ENCODE data around the gene ANAPC1.
"Not testable (repeated sequence)": the region's sequence is repeated elsewhere in the genome, so short reads cannot be mapped to it uniquely, and the experiment has no call there.

Gene ANAPC1

DNA sequence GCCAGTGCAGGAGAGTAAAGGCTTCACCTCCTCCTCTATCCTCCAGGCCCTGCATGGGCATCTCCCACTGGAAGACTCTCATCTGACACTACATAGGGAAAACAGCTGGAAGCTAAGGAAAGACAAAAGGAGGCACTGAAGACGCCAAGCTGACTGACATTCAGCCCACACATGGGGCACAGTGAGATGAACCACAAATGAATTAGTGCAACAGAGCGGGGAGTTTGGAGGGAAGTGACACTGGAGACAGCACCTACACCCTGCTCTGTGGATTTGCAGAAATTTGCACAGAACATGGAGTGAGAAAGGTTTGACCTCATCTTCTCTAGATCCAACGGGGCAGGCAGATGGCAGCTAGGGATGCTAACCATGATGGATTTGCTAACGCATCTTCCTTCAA lies 119.8 kb downstream of the ANAPC1 start:
- H3K4me3 Mint-ChIP-seq; H3K4me1 Mint-ChIP-seq (ENCODE audit: low read depth in 2 of 2); DNase-seq: not testable (repeated sequence)

DNA sequence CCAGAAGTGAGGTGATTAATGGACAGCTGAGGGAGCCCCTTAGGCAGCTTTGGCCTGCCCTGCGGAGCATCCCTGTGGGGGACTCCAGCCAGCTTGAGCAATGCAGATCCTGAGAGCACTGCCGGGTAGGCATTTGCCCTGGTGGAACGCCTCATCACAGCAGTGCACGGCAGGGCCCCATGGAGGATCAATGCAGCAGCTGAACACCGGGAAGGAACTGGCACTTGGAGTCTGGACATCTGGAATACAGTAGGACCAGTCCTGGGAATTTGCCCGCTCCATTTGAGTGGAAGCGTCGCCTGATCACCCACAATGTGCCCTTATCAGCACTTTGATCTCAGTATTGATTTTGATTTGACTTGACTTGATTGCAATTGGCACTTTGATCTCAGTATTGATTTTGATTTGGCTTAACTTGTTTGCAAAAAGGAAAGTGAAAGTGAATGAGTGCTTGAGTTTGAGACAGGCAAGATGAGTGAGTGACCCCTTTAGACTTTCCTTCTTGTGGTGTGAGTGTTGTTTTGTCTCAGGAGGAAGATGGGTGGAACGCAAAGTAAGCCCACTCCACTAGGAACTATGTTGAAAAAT lies 123.2 kb downstream of the ANAPC1 start:
- not testable (repeated sequence) for H3K4me3 Mint-ChIP-seq; ATAC-seq (replicated peaks)

More for the DNA sequence above, 119.8 kb downstream of the ANAPC1 start:
- H3K27ac Mint-ChIP-seq; H3K9me3 Mint-ChIP-seq; H3K36me3 Mint-ChIP-seq (ENCODE audit: insufficient read depth); H3K27me3 Mint-ChIP-seq; ATAC-seq (replicated peaks): not testable (repeated sequence)

DNA sequence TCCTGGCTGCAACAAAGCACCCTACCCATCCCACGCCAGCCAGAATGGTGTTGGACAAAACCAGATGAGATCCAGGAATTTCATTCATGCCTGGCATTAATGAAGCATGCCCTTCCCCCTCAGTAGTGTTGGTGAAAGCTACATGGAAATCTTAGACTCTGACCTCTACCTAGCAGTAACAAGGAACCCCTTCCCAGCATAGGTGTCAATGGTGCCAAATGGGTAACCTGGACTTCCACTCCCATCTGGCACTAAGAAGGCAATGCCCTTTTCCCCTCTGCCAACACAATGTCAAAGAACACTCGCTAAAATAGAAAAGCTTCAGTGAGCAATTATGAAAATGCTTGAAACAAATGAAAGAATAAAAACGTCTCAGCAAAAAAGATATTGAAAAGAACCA lies 131.5 kb downstream of the ANAPC1 start:
- DNase-seq; ATAC-seq (replicated peaks); H3K4me3 Mint-ChIP-seq; H3K27me3 Mint-ChIP-seq; H3K27ac Mint-ChIP-seq; H3K36me3 Mint-ChIP-seq (ENCODE audit: insufficient read depth); H3K4me1 Mint-ChIP-seq (ENCODE audit: low read depth in 2 of 2); H3K9me3 Mint-ChIP-seq: not testable (repeated sequence)

More for the DNA sequence above, 123.2 kb downstream of the ANAPC1 start:
- not testable (repeated sequence) for H3K36me3 Mint-ChIP-seq (ENCODE audit: insufficient read depth); H3K27ac Mint-ChIP-seq; H3K27me3 Mint-ChIP-seq; H3K4me1 Mint-ChIP-seq (ENCODE audit: low read depth in 2 of 2); DNase-seq; H3K9me3 Mint-ChIP-seq

DNA sequence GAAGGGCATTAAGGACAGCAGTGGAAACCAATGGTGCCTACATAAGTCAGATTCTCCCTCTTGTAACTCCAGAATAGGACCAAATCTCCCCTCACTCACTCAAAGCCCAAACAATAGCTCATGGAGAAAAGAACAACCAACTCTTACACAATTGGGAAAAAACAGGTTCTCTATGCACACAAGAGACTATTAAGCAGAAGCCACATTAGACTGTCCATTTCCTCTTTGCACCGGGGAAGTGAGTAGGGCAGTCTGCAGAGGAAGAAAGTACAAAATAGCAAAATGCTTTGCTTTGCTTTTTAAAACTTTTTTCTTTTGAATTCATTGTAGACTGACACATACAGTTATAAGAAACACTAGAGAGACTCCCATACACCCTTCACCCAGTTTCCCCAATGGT lies 133.4 kb downstream of the ANAPC1 start:
- not testable (repeated sequence) for H3K4me3 Mint-ChIP-seq; H3K36me3 Mint-ChIP-seq (ENCODE audit: insufficient read depth); H3K9me3 Mint-ChIP-seq; ATAC-seq (replicated peaks); H3K27ac Mint-ChIP-seq; DNase-seq; H3K27me3 Mint-ChIP-seq; H3K4me1 Mint-ChIP-seq (ENCODE audit: low read depth in 2 of 2)

DNA sequence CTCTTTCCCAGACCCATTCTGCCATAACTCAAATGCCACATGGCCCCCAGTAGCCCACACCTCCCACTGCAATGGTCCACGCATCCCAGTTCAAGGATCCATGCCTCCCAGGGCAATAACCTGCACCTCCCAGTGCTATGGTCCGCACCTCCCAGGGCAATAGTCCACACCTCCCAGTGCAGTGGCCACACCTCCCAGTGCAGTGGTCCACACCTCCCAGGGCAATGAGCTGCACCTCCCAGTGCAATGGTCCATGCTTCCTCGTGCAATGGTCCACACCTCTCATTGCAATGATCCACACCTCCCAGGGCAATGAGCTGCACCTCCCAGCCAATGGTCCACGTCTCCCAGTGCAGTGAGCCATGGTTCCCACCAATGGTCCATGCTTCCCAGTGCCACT lies 135.6 kb downstream of the ANAPC1 start:
- not testable (repeated sequence) for H3K36me3 Mint-ChIP-seq (ENCODE audit: insufficient read depth); DNase-seq; H3K9me3 Mint-ChIP-seq; ATAC-seq (replicated peaks); H3K4me1 Mint-ChIP-seq (ENCODE audit: low read depth in 2 of 2); H3K27ac Mint-ChIP-seq; H3K27me3 Mint-ChIP-seq; H3K4me3 Mint-ChIP-seq

DNA sequence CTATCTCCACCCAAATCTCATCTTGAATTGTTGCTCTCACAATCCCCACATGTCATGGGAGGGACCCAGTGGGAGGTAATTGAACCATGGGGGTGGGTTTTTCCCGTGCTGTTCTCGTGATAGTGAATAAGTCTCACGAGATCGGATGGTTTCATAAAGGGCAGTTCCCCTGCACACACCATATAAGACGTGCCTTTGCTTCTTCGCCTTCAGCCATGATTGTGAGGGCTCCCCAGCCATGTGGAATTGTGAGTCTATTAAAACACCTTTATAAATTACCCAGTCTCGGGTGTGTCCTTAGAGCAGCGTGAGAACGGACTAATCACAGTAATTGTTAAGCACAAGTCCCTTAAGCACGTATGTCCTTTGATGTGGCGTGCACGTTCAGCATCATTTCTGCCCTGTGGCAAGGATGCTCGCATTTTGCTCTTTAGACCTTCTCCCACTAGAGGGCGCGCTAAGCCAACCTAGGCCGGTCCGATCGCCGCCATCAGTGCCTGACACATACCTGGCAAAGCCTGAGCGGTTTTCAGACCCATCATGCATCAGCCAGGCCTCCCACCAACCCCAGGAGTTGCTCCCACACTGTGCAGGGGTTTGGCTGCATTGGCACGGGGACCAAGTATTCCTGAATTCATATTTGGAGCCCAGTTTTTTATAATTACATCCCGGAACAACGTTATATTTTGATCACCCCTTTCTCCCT lies 136.4 kb downstream of the ANAPC1 start:
- H3K36me3 Mint-ChIP-seq (ENCODE audit: insufficient read depth); H3K27ac Mint-ChIP-seq; H3K4me3 Mint-ChIP-seq; H3K9me3 Mint-ChIP-seq; H3K4me1 Mint-ChIP-seq (ENCODE audit: low read depth in 2 of 2); H3K27me3 Mint-ChIP-seq: not testable (repeated sequence)
- peak; percentile 76 to 86 (median 76) for DNase-seq
- peak; percentile 99 for ATAC-seq (replicated peaks)

DNA sequence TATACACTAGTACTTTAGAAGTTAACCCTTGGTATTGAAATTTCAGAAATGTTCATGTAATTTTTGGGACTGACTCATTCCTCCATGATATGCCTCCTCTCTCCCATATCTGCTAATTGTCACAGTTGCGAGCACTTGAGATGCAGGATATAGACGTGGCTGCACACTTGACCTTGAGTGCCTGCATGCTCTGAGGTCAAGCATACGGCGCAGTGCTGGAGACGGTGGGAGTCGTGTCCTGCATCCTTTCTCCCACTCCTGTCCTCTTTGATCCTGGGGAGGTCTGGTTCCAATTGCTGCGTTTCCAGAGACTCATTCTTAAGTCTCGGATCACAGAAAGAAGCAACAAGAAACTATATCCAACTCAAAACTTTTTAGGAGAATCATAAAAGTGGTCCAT lies 139.2 kb downstream of the ANAPC1 start:
- H3K4me1 Mint-ChIP-seq (ENCODE audit: low read depth in 2 of 2); H3K9me3 Mint-ChIP-seq; H3K36me3 Mint-ChIP-seq (ENCODE audit: insufficient read depth); ATAC-seq (replicated peaks); H3K27ac Mint-ChIP-seq; H3K4me3 Mint-ChIP-seq; DNase-seq: not testable (repeated sequence)
- H3K27me3 Mint-ChIP-seq = peaks cover 0 to 10% of the 10 kb centered on the region in 2 donors

DNA sequence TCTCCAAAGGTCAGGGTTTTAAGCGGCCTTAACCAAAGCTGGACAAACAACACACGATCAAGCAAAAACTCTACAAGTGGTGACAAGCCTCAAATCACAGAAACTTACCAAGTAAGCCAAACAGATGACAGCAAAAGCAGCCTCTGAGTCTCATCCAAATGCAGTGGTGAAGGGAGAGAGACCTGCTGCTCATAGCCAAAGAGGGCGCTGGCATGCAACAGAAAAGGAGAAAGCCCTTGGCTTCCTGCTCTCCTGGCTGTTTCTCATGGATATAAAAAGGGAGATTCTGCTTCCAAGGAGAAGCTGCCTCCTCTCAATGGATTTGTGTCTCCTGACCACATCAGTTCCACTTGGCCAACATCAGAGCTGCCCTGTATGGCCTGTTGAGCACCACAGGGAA lies 142.5 kb downstream of the ANAPC1 start:
- H3K9me3 Mint-ChIP-seq = not testable (repeated sequence)

DNA sequence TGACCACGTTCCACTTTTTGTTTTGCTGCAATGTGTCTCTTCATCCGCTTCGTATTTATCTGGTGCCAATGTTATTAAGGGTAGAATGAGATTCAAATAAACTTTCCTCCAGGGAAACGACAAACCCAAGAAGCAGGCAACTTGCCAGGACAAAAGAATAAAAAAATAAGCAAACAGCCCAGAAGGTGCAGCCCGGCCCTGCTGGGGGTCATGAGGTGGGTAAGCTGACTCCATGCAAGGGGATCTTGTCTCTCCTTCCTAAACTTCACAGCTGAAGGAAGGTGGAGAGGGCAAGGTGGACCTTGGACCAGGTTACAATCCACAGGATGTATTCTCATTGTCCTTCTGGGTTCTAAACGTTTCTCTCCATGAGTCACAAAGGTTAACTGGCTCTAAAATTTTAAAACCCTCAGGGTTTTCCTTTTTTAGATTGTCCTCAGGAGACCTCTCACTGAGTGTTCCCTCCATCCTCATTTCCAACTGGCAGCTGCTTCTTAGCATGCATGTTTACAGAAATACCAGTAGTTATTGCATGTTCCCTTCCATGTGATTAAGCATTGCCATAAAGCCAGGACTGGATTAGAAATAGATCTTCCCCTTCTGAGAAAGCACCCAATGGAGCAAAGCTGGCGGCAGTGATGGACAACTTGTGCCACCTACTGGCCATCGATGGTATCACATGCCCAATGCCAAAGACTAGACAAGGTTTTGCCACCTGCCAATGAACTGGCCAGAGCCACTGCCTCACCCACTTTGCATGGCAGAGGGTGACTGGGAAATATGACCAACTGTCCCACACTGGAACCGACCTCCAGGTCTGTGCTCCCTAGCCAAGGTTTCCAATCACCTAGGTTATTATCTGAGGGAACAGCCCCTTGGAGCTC lies 147.9 kb downstream of the ANAPC1 start:
- not testable (repeated sequence) for H3K27me3 Mint-ChIP-seq; H3K4me1 Mint-ChIP-seq (ENCODE audit: low read depth in 2 of 2); H3K36me3 Mint-ChIP-seq (ENCODE audit: insufficient read depth); H3K9me3 Mint-ChIP-seq; H3K27ac Mint-ChIP-seq; H3K4me3 Mint-ChIP-seq
- peak in 1 of 3 experiments; percentile 6 for DNase-seq
- peak; percentile 72 for ATAC-seq (replicated peaks)

More for the DNA sequence above, 142.5 kb downstream of the ANAPC1 start:
- peaks cover 0 to 10% of the 10 kb centered on the region in 2 donors for H3K27me3 Mint-ChIP-seq
- H3K4me3 Mint-ChIP-seq; ATAC-seq (replicated peaks); DNase-seq; H3K4me1 Mint-ChIP-seq (ENCODE audit: low read depth in 2 of 2); H3K36me3 Mint-ChIP-seq (ENCODE audit: insufficient read depth); H3K27ac Mint-ChIP-seq: not testable (repeated sequence)

DNA sequence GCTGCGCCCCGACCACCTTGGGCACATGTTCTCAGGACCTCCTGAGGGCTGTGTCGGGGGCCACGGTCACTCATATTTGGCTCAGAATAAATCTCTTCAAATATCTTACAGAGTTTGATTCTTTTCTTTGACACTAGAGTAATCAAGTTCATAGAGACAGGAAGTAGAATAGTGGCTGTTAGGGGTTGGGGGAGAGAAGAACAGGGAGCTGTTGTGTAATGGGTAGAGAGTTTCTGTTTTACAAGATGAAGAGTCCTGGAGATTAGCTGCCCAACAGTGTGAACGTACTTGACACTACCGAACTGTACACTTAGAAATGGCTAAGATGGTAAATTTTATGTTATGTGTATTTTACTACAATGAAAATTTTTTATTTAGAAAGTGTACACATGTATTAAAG lies 148.6 kb downstream of the ANAPC1 start:
- not testable (repeated sequence) for H3K27ac Mint-ChIP-seq; ATAC-seq (replicated peaks); H3K9me3 Mint-ChIP-seq; H3K36me3 Mint-ChIP-seq (ENCODE audit: insufficient read depth); DNase-seq; H3K27me3 Mint-ChIP-seq; H3K4me1 Mint-ChIP-seq (ENCODE audit: low read depth in 2 of 2); H3K4me3 Mint-ChIP-seq

DNA sequence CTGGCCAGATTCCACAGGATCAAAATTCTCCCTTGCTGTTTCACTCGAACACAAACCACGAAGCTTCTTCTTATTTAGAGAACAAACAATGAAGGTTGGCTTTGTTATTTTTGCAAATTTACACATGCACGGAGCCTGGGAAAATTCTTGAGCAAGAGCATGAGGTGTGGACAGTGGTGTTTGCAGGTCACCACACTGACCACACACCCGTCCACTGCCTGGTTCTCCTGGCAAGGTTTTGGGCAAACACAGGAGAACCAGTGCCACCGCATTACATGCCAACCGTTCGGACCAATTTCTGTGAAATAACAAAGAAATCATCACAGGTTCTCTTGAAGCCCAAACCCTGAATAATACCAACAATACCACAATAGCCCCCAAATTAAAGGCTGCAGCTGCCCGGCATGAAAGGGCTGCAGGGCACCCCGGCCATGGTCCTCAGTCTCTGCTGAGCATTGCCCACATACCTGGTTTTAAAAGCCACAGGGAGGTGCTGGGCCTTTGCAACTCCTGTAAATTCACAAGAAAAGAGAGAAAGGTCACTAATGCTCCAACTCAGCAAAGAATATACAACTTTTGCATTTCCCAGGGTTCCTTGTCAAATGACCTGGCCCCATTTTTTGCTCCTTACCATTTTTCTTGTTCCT lies 154.1 kb downstream of the ANAPC1 start:
- not testable (repeated sequence) for H3K27ac Mint-ChIP-seq; DNase-seq; H3K4me3 Mint-ChIP-seq; H3K27me3 Mint-ChIP-seq; H3K36me3 Mint-ChIP-seq (ENCODE audit: insufficient read depth); H3K4me1 Mint-ChIP-seq (ENCODE audit: low read depth in 2 of 2); H3K9me3 Mint-ChIP-seq; ATAC-seq (replicated peaks)

DNA sequence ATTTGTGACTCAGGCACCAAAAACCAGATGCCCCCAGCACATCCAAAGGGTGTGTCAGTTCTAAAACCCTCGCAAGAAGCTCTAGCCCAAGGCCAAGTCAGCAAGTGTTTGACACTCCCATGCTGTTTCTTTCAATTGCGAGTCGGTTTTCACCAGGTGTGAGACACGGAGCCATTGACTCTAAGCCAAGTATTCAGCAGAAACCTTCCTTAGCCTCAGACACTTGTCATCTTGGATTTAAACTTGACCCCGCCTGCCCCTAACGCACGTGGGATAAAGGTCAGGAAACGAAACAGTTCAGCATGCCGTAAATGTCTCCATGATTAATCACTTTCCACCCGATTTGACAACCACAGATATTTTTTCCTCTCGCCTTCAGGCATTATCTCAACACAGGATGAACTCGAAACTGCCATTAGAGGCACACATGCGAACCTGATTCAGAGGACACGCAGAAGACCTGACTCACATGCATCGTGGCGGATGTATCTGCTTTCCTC lies 156.3 kb downstream of the ANAPC1 start:
- DNase-seq; H3K4me1 Mint-ChIP-seq (ENCODE audit: low read depth in 2 of 2); H3K27ac Mint-ChIP-seq: not testable (repeated sequence)

DNA sequence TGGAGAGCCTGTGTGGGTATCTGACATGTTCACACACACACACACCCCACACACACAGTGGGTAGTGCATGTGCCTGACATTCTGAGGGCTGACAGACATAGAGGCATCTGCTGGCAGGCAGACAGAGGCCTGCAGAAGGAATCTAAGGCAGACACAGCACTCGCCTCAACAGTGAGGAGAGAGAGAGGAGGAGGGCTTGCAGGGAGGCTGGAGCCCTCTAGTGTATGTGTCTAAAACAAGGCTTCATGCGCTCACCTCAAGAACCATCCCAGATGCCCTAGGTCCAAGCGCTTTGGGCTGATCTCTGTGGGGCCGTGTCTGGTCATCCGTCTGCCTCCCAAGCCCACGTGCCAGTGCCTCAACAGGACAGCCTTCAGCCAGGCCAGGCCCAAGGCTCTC lies 158.3 kb downstream of the ANAPC1 start:
- H3K36me3 Mint-ChIP-seq (ENCODE audit: insufficient read depth); H3K4me3 Mint-ChIP-seq; H3K4me1 Mint-ChIP-seq (ENCODE audit: low read depth in 2 of 2); H3K27me3 Mint-ChIP-seq; DNase-seq; H3K9me3 Mint-ChIP-seq; H3K27ac Mint-ChIP-seq: not testable (repeated sequence)
- peak; percentile 49 for ATAC-seq (replicated peaks)

More for the DNA sequence above, 156.3 kb downstream of the ANAPC1 start:
- not testable (repeated sequence) for H3K9me3 Mint-ChIP-seq; ATAC-seq (replicated peaks); H3K4me3 Mint-ChIP-seq; H3K36me3 Mint-ChIP-seq (ENCODE audit: insufficient read depth); H3K27me3 Mint-ChIP-seq

All from effector memory CD8-positive, alpha-beta T cell (primary cell).